Astrocyte of the cerebellum (primary cell): ENCODE data around the gene CLEC3B.

Source experiments
- DNase-seq: peaks from one replicate; pipeline ENCODE4 v3.0.0-alpha.2; 2011; ENCODE audit warnings: low read depth
- H3K4me3 ChIP-seq: 2 replicates; pipeline ENCODE4 v1.5.1; 2011; ENCODE audit warnings: mild to moderate bottlenecking, low read depth, low read length, moderate library complexity
- in situ Hi-C: cut with HindIII; loops from 2 replicates; pipeline ENCODE4 v1.10.0; 2017; ENCODE audit warnings: low sequenced_read_pairs
- TF ChIP-seq, protein P1 (sequence below): IDR thresholded peaks from 2 replicates; pipeline ENCODE4 v1.5.1; 2012; ENCODE audit warnings: low read length, low read depth, moderate library complexity, mild to moderate bottlenecking; ENCODE audit errors: missing control alignments

The CLEC3B gene

DNA sequence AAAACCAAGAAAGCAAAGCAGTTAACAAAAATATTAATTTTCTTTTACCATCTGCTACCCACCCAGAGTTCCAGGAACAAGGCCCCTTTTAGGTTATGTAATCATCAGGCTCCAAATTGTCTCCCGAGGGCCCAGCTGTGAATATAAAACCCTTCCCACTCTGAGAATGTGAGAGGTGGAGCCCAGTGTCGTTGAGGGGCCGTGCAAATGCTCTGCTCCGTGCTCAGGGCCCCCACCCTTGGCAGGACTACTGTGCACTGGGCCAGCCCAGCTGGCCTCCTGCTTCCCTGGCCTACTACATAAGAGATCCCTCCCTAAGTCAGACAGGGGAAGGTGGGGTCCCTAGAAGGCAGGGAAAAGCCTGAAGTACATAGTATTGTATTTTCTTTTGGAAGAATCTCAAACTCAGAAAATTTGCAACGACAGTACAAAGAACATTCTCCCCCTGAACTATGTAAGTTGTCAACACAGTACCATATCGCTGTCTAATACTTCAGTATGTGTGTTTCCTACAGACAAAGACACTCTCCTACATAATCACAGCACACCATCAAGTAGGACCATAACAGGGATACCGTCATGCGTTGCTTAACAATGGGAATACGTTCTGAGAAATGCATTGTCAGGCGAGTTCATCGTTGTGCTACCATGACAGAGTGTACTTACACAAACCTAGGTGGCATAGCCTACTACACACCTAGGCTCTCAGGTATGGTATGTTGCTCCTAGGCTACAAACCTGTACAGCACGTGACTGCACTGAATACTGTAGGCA, 4.4 kb upstream of the CLEC3B start:
- in situ Hi-C loops = no loop called here
- no peak for DNase-seq
- TF ChIP-seq, protein P1, sequence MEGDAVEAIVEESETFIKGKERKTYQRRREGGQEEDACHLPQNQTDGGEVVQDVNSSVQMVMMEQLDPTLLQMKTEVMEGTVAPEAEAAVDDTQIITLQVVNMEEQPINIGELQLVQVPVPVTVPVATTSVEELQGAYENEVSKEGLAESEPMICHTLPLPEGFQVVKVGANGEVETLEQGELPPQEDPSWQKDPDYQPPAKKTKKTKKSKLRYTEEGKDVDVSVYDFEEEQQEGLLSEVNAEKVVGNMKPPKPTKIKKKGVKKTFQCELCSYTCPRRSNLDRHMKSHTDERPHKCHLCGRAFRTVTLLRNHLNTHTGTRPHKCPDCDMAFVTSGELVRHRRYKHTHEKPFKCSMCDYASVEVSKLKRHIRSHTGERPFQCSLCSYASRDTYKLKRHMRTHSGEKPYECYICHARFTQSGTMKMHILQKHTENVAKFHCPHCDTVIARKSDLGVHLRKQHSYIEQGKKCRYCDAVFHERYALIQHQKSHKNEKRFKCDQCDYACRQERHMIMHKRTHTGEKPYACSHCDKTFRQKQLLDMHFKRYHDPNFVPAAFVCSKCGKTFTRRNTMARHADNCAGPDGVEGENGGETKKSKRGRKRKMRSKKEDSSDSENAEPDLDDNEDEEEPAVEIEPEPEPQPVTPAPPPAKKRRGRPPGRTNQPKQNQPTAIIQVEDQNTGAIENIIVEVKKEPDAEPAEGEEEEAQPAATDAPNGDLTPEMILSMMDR = no peak
- no peak overlapping the region for H3K4me3 ChIP-seq

DNA sequence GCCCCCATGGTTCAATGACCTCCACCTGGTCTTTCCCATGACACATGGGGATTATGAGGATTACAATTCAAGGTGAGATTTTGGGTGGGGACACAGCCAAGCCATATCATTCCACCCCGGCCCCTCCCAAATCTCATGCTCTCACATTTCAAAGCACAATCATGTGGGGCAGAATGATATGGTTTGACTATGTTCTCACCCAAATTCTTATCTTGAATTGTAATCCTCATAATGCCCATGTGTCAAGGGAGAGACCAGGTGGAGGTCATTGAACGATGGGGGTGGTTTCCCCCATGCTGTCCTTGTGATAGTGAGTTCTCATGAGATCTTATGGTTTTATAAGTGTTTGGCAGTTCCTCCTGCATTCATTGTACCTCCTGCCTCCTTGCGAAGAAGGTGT, 2.4 kb upstream of the CLEC3B start:
- no peak for DNase-seq
- H3K4me3 ChIP-seq = no peak overlapping the region
- in situ Hi-C loops = no loop called here
- TF ChIP-seq, protein P1 = no peak

DNA sequence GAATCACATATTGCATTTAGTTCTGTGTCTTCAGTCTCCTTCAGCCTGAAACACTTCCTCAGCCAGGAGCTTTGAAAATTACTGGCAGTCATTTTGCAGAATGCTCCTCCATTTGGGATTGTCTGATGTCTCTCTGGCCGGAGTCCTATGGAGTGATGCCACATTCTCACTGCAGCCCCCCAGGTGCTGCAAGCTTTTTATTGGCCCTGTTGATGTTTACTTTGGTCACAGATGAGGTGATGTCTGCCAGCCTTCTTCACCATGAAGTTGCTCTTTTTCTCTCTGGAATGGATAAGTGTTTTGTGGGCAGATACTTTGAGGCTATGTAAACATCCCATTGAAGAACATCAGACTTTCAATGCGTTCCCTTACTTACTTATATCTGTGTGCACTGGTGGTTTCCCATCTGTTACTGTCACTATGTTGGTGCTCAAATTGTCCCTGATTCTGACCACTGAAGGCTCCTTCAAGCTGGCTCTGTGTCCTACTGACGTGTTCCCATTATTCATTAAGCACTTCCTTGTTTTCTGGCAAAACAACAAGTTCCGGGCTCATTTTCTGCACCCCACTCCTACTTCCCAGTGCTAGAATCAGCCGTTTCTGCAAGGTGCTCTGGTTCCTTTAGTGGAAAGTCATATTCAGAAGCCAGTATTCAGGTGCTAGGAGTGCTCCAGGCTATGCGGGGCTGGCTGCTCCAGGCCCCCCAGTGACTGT, 1.4 kb upstream of the CLEC3B start:
- H3K4me3 ChIP-seq = no peak overlapping the region
- in situ Hi-C loops = loop anchor here (25.0 kb wide), 2 partner anchors 188 to 638 kb away; no protein-coding TSS in a partner anchor
- DNase-seq = no peak
- TF ChIP-seq, protein P1 = no peak

DNA sequence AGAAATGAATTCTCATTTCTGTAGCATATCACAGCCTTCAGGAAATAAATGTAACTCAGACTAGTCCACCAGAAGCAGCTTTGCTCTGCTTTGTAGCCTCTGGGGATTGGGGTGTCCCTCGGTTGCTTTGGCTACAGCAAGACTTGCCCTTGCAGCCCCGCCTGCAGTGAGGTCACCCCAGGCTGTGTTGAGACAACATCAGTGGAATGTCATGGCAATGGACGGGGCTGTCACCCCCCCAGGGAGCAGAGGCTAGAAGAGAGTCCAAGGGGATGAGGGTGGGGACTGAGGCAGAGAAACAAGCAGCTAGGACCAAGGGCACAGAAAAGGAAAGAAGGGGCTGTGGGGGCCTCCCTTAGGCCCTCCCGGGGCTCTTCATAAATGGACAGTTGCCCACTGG, 854 bp downstream of the CLEC3B start:
- TF ChIP-seq, protein P1 = no peak
- H3K4me3 ChIP-seq = no peak overlapping the region
- no peak for DNase-seq
- in situ Hi-C loops = loop anchor here (25.0 kb wide), 2 partner anchors 185 to 635 kb away; no protein-coding TSS in a partner anchor

DNA sequence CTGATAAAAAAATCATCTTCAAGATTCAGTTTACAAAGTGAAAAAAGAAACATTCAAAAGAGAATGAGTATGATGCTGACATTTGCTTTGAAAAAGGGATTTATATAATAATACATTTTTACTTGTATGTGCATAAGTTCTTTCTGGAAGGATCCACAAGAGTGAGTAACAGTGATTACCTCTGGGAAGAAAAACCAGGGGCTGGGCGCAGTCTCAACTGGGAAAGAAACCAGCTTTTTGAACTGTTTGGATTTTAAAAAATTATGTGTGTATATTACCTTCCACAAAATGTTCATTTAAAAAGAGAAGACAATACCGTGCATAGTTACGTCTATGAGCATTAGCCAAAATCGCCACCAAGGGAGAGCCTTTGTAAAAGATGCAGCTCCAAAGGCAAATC, 1.3 kb downstream of the CLEC3B start:
- in situ Hi-C loops = loop anchor here (25.0 kb wide), 2 partner anchors 185 to 635 kb away; no protein-coding TSS in a partner anchor
- TF ChIP-seq, protein P1 = no peak
- no peak for DNase-seq
- no peak overlapping the region for H3K4me3 ChIP-seq

DNA sequence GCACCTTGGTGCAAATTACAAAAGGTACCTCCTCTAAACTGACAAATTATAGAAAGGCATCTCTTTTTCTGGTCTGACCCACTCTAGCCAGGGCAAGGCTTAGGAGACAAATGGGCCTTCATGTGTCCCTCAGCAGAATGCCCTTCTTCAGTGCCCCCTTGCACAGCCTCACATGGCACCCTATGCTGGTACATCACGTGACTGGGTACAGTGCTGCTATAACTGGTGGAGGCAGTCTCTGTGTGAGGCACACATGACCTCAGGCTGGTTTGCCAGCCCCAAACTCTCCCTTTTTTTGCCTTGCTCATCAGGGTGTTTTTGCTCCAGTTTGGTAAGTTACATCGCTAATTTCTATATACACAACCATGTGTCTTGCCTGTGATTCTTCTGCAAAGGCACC, 3.1 kb downstream of the CLEC3B start:
- no peak for DNase-seq
- TF ChIP-seq, protein P1 = no peak
- no peak overlapping the region for H3K4me3 ChIP-seq
- in situ Hi-C loops = loop anchor here (25.0 kb wide), 2 partner anchors 183 to 633 kb away; no protein-coding TSS in a partner anchor
